ENCODE results near the gene COX7A2.

The COX7A2 gene

DNA sequence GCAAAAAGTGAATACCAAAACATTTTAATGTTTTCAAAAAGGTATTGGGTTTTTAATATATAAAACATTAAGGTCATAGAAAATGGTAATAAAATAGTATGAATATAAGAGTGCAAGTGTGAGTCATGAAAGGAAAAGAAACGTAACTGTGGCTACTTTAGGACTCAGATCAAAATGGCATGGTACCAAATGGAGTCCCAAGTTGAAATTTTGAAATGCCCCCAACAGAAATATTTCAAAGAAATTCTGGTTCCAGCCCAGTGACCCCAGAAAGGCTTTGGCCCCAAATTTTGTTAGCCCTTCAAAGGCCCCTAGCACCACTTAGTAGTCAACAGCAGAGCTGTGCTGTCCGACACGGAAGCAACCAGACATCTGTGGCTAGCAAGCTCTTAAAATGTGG, 43.7 kb downstream of the COX7A2 start:
- Histone ChIP-seq H3K27ac (ENCODE audit: low read length) (no peak overlapping the region), H3K27me3 (replicated peaks; ENCODE audit: insufficient read depth, low read length) (peaks cover 3% of the 10 kb centered on the region), H3K79me2 (ENCODE audit: low read length) (no peaks in the 10 kb centered on the region), H3K9me3 (replicated peaks; ENCODE audit: insufficient read depth, low read length) (no peaks in the 10 kb centered on the region), H3K4me1 (ENCODE audit: low read length) (0 out of 2 replicates have a peak, but pooled peaks cover under 1% of the 10 kb centered on the region), H3K4me2 (ENCODE audit: low read depth, low read length) (no peak overlapping the region), H3F3A (ENCODE audit: insufficient read depth, low read length) (no peaks in the 10 kb centered on the region), H3K4me3 (ENCODE audit: low read length) (no peak overlapping the region), H4K20me1 (ENCODE audit: insufficient read depth, low read length) (no peaks in the 10 kb centered on the region), H3K9ac (ENCODE audit: low read length) (no peak overlapping the region), H3K36me3 (replicated peaks; ENCODE audit: insufficient read depth, low read length) (no peaks in the 10 kb centered on the region), H3K9me2 (replicated peaks; ENCODE audit: insufficient read depth, low read length) (no peaks in the 10 kb centered on the region), H2AFZ (ENCODE audit: low read length) (no peak overlapping the region)
- TF ChIP-seq EZH2 (optimal IDR thresholded peaks at IDR 0.05; ENCODE audit: low read depth, low read length) (no peak), EZH2phosphoT487 (IDR thresholded peaks at IDR 0.05; ENCODE audit: low read length) (no peak)
- TF ChIP-seq, protein P1, sequence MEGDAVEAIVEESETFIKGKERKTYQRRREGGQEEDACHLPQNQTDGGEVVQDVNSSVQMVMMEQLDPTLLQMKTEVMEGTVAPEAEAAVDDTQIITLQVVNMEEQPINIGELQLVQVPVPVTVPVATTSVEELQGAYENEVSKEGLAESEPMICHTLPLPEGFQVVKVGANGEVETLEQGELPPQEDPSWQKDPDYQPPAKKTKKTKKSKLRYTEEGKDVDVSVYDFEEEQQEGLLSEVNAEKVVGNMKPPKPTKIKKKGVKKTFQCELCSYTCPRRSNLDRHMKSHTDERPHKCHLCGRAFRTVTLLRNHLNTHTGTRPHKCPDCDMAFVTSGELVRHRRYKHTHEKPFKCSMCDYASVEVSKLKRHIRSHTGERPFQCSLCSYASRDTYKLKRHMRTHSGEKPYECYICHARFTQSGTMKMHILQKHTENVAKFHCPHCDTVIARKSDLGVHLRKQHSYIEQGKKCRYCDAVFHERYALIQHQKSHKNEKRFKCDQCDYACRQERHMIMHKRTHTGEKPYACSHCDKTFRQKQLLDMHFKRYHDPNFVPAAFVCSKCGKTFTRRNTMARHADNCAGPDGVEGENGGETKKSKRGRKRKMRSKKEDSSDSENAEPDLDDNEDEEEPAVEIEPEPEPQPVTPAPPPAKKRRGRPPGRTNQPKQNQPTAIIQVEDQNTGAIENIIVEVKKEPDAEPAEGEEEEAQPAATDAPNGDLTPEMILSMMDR (IDR thresholded peaks at IDR 0.05; ENCODE audit: low read length), result no peak
- no peak for DNase-seq

DNA sequence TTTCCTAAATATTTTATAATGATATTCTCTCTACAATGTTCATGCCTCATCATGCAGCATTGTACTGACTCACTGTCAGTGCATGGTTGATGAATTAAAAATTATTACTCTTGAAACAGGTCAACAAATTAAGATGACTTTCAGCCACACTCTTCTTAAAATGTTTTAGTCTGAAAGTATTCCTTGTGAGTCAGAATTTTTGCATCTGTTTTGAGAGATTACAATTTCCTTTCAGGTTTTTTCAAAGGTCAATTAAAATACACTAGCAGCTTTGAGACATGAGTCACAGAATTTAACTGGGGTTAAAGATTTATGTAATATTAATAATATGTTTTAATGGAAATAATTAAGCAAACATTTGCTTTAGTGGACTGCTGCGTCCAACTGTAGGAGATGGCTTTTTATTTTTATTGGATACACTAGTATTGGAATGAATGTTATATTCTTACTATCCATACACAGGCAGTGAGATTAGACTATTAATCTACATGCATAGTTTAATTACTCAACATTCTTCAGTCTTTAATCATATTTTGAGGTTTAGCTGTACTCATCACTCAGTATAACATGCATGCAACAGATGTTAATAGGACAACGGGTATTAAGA, 47.4 kb downstream of the COX7A2 start:
- Histone ChIP-seq H3K9me2 (replicated peaks; ENCODE audit: insufficient read depth, low read length) (no peaks in the 10 kb centered on the region), H3K27me3 (replicated peaks; ENCODE audit: insufficient read depth, low read length) (no peaks in the 10 kb centered on the region), H3K4me2 (ENCODE audit: low read depth, low read length) (no peak overlapping the region), H3K4me3 (ENCODE audit: low read length) (no peak overlapping the region), H3K9ac (ENCODE audit: low read length) (no peak overlapping the region), H3K9me3 (replicated peaks; ENCODE audit: insufficient read depth, low read length) (no peaks in the 10 kb centered on the region), H3F3A (ENCODE audit: insufficient read depth, low read length) (no peaks in the 10 kb centered on the region), H3K27ac (ENCODE audit: low read length) (no peak overlapping the region), H3K4me1 (ENCODE audit: low read length) (no peaks in the 10 kb centered on the region), H3K36me3 (replicated peaks; ENCODE audit: insufficient read depth, low read length) (no peaks in the 10 kb centered on the region), H2AFZ (ENCODE audit: low read length) (no peak overlapping the region), H3K79me2 (ENCODE audit: low read length) (no peaks in the 10 kb centered on the region), H4K20me1 (ENCODE audit: insufficient read depth, low read length) (no peaks in the 10 kb centered on the region)
- TF ChIP-seq EZH2phosphoT487 (IDR thresholded peaks at IDR 0.05; ENCODE audit: low read length), result no peak
- TF ChIP-seq EZH2 (optimal IDR thresholded peaks at IDR 0.05; ENCODE audit: low read depth, low read length), result no peak
- TF ChIP-seq, protein P1 (IDR thresholded peaks at IDR 0.05; ENCODE audit: low read length), result no peak
- no peak for DNase-seq

DNA sequence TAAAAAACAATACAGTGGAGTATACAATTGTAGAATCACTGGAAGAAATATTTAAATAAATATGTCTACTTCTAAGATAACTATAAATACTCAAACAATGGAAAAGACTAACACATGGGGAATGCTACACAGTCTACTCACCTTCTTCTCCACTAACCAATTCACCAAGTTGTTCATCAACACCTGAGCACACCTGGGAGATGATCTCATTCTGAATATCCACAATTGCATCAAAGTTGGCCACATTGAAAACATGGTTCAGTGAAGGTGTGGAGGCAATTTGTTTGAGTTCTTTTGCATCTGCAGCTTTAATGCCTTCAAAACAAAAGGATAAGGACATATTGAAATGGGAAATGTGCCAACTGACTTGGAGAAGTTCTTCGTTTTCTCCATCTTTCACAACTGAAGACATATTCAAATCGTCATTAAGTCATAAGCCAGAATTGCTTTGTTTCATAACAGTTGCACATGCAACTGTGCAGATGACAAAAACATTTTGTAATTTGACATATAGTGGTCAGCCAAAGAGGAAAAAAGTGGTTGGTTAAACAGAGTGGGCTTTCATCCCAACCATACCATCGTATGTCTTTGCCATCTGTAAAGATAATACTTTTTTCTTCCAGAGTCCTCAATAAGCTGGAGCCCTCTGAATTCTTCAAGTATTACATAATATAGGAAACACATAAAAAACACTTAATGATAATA, 55.2 kb downstream of the COX7A2 start:
- H4K20me1 ChIP-seq (ENCODE audit: insufficient read depth, low read length), result no peaks in the 10 kb centered on the region
- TF ChIP-seq EZH2 (optimal IDR thresholded peaks at IDR 0.05; ENCODE audit: low read depth, low read length) (no peak), EZH2phosphoT487 (IDR thresholded peaks at IDR 0.05; ENCODE audit: low read length) (no peak)
- TF ChIP-seq, protein P1 (IDR thresholded peaks at IDR 0.05; ENCODE audit: low read length), result no peak
- no peak overlapping the region for H3K9ac ChIP-seq (ENCODE audit: low read length)
- H3K27ac ChIP-seq (ENCODE audit: low read length), result no peak overlapping the region
- H3K4me2 ChIP-seq (ENCODE audit: low read depth, low read length), result no peak overlapping the region
- H3K36me3 ChIP-seq (replicated peaks; ENCODE audit: insufficient read depth, low read length), result no peaks in the 10 kb centered on the region
- no peaks in the 10 kb centered on the region for H3K4me1 ChIP-seq (ENCODE audit: low read length)
- no peaks in the 10 kb centered on the region for H3K9me3 ChIP-seq (replicated peaks; ENCODE audit: insufficient read depth, low read length)
- no peak overlapping the region for H3K4me3 ChIP-seq (ENCODE audit: low read length)
- no peaks in the 10 kb centered on the region for H3K27me3 ChIP-seq (replicated peaks; ENCODE audit: insufficient read depth, low read length)
- no peaks in the 10 kb centered on the region for H3K9me2 ChIP-seq (replicated peaks; ENCODE audit: insufficient read depth, low read length)
- no peaks in the 10 kb centered on the region for H3F3A ChIP-seq (ENCODE audit: insufficient read depth, low read length)
- no peak overlapping the region for H2AFZ ChIP-seq (ENCODE audit: low read length)
- no peaks in the 10 kb centered on the region for H3K79me2 ChIP-seq (ENCODE audit: low read length)
- no peak for DNase-seq
